ENCODE data around the gene ATP6AP2. TPM values are rescaled to one million over a fixed set of nuclear protein-coding genes. Genes with fewer than 3 reads are reported as not detected.

Gene ATP6AP2
- total RNA-seq, 1 experiment from 2014 or later, result 77.6 TPM

DNA sequence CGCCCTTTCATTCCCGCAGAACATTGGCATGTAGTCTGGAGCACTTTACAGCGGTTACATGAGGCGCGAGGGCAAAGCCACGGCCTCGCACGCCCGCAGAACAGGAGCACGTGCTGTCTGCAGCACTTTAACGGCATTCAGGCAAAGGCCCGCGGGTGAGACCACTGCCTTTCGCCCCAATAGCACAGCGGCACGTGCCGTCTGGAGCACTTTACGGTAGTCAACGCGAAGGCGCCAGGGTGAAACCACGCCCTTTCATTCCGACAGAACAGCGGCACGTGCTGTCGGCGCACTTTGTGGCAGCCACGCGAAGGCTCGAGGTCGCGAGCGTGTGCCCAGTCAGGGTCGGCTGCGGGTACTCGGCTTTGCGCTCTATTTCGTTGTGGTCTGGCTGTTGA lies 42.4 kb downstream of the ATP6AP2 start, which contains the start of gene MPC1L:
TSS of gene MPC1L (plus strand) at position 290 of the 398 bp plus-strand sequence. CDS start 138 bp downstream, outside the sequence.
- Histone ChIP-seq H3K79me2 (ENCODE audit: low read length) (no peaks in the 10 kb centered on the region), H3K4me2 (ENCODE audit: low read length) (no peak within 1 kb of the TSS), H3K4me3 (ENCODE audit: low read length) (no peak within 1 kb of the TSS), H3K9ac (ENCODE audit: low read length) (no peak within 1 kb of the TSS), H3K9me3 (ENCODE audit: low read length) (no peaks in the 10 kb centered on the region), H2AFZ (ENCODE audit: low read length) (no peak within 1 kb of the TSS), H3F3A (ENCODE audit: low read length, unreplicated experiment) (no peaks in the 10 kb centered on the region), H3K9me2 (replicated peaks; ENCODE audit: low read length) (no peaks in the 10 kb centered on the region), H4K20me1 (ENCODE audit: low read length) (no peaks in the 10 kb centered on the region), H3K27me3 (ENCODE audit: low read length) (no peaks in the 10 kb centered on the region), H3K36me3 (ENCODE audit: low read depth, low read length) (0 out of 2 replicates have a peak, but pooled peaks cover 3% of the 10 kb centered on the region), H3K4me1 (ENCODE audit: insufficient read depth, low read length) (no peaks in the 10 kb centered on the region), H3K27ac (ENCODE audit: low read length) (no peak within 1 kb of the TSS)
- ChIA-PET POLR2A (ENCODE audit: unreplicated experiment) (interaction anchor here (0.5 kb wide), 1 partner anchor 440 kb away, joined by 4 read pairs; no protein-coding TSS in a partner anchor), CTCF (no interaction called here)
- no TSS peak for BruUV-seq (replicated peaks)
- ATAC-seq (no peak), DNase-seq (no peak)
- intact Hi-C loops (cut with micrococcal nuclease), result no loop called here
- no peak for TF ChIP-seq EZH2phosphoT487 (IDR thresholded peaks at IDR 0.05; ENCODE audit: borderline replicate concordance, low read length)
- no peak for TF ChIP-seq EZH2 (IDR thresholded peaks at IDR 0.05; ENCODE audit: low read length, unreplicated experiment)
- TF ChIP-seq, protein P1, sequence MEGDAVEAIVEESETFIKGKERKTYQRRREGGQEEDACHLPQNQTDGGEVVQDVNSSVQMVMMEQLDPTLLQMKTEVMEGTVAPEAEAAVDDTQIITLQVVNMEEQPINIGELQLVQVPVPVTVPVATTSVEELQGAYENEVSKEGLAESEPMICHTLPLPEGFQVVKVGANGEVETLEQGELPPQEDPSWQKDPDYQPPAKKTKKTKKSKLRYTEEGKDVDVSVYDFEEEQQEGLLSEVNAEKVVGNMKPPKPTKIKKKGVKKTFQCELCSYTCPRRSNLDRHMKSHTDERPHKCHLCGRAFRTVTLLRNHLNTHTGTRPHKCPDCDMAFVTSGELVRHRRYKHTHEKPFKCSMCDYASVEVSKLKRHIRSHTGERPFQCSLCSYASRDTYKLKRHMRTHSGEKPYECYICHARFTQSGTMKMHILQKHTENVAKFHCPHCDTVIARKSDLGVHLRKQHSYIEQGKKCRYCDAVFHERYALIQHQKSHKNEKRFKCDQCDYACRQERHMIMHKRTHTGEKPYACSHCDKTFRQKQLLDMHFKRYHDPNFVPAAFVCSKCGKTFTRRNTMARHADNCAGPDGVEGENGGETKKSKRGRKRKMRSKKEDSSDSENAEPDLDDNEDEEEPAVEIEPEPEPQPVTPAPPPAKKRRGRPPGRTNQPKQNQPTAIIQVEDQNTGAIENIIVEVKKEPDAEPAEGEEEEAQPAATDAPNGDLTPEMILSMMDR (conservative IDR thresholded peaks at IDR 0.05; ENCODE audit: low read depth, low read length), result no peak

DNA sequence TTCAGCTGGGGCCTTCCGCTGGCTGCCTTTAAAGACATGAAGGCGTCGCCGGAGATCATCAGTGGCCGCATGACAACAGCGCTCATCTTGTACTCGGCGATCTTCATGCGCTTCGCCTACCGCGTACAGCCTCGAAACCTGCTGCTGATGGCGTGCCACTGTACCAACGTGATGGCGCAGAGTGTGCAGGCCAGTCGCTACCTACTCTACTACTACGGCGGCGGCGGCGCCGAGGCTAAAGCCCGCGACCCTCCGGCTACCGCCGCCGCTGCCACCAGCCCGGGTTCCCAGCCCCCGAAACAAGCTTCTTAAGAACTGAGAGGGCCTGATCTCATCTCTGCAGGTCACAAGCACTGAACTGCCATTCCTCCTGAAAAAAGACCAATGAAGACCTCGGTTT lies 42.9 kb downstream of the ATP6AP2 start:
- Histone ChIP-seq H3K9me2 (replicated peaks; ENCODE audit: low read length) (no peaks in the 10 kb centered on the region), H3K27me3 (ENCODE audit: low read length) (no peaks in the 10 kb centered on the region), H3K27ac (ENCODE audit: low read length) (no peak overlapping the region), H3K4me3 (ENCODE audit: low read length) (no peak overlapping the region), H4K20me1 (ENCODE audit: low read length) (no peaks in the 10 kb centered on the region), H3K9ac (ENCODE audit: low read length) (no peak overlapping the region), H2AFZ (ENCODE audit: low read length) (no peak overlapping the region), H3K79me2 (ENCODE audit: low read length) (no peaks in the 10 kb centered on the region), H3K36me3 (ENCODE audit: low read depth, low read length) (0 out of 2 replicates have a peak, but pooled peaks cover 8% of the 10 kb centered on the region), H3K4me2 (ENCODE audit: low read length) (no peak overlapping the region), H3K9me3 (ENCODE audit: low read length) (no peaks in the 10 kb centered on the region), H3K4me1 (ENCODE audit: insufficient read depth, low read length) (no peaks in the 10 kb centered on the region), H3F3A (ENCODE audit: low read length, unreplicated experiment) (no peaks in the 10 kb centered on the region)
- intact Hi-C loops (cut with micrococcal nuclease), result no loop called here
- no peak for DNase-seq
- TF ChIP-seq, protein P1 (conservative IDR thresholded peaks at IDR 0.05; ENCODE audit: low read depth, low read length), result no peak
- TF ChIP-seq EZH2 (IDR thresholded peaks at IDR 0.05; ENCODE audit: low read length, unreplicated experiment) (no peak), EZH2phosphoT487 (IDR thresholded peaks at IDR 0.05; ENCODE audit: borderline replicate concordance, low read length) (no peak)
- ChIA-PET POLR2A (ENCODE audit: unreplicated experiment) (no interaction called here), CTCF (no interaction called here)
- no peak for ATAC-seq
- BruUV-seq (replicated peaks), result no TSS peak

DNA sequence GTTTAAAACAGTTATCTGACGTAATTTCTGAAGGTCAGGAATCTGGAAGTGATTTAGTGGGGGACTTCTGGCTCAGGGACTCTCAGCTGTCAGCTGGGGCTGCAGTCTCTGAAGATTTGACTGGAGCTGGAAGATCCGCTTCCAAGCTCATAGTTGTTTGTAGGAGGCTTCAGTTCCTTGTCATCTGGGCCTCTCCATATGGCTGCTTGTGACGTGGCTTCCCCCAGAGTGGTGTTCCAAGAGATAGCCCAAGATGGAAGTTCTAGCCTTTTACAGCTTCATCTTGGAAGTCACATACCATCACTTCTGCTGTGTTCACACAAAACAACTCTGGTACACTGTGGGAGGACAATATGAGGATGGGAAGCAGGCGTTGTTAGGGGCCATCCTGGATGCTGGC lies 44.5 kb downstream of the ATP6AP2 start:
- Histone ChIP-seq H3K9me2 (replicated peaks; ENCODE audit: low read length) (no peaks in the 10 kb centered on the region), H3K9ac (ENCODE audit: low read length) (no peak overlapping the region), H3K27me3 (ENCODE audit: low read length) (no peaks in the 10 kb centered on the region), H3K36me3 (ENCODE audit: low read depth, low read length) (peaks cover 21% of the 10 kb centered on the region), H3K4me1 (ENCODE audit: insufficient read depth, low read length) (no peaks in the 10 kb centered on the region), H3K4me3 (ENCODE audit: low read length) (no peak overlapping the region), H3K79me2 (ENCODE audit: low read length) (no peaks in the 10 kb centered on the region), H3K9me3 (ENCODE audit: low read length) (no peaks in the 10 kb centered on the region), H3F3A (ENCODE audit: low read length, unreplicated experiment) (no peaks in the 10 kb centered on the region), H3K27ac (ENCODE audit: low read length) (no peak overlapping the region), H2AFZ (ENCODE audit: low read length) (no peak overlapping the region), H3K4me2 (ENCODE audit: low read length) (no peak overlapping the region), H4K20me1 (ENCODE audit: low read length) (no peaks in the 10 kb centered on the region)
- POLR2A ChIA-PET (ENCODE audit: unreplicated experiment), result interaction anchor here (0.6 kb wide), 1 partner anchor 8 kb away, joined by 4 read pairs; no protein-coding TSS in a partner anchor
- intact Hi-C loops (cut with micrococcal nuclease), result no loop called here
- no TSS peak for BruUV-seq (replicated peaks)
- no peak for ATAC-seq
- DNase-seq, result no peak
- TF ChIP-seq EZH2 (IDR thresholded peaks at IDR 0.05; ENCODE audit: low read length, unreplicated experiment) (no peak), EZH2phosphoT487 (IDR thresholded peaks at IDR 0.05; ENCODE audit: borderline replicate concordance, low read length) (no peak)
- TF ChIP-seq, protein P1 (conservative IDR thresholded peaks at IDR 0.05; ENCODE audit: low read depth, low read length), result no peak
- CTCF ChIA-PET, result no interaction called here

All from PC-3 (cell line).